HG03439 (cell line): ENCODE data around the gene MAP3K8.
"Not testable (repeated sequence)": the region's sequence is repeated elsewhere in the genome, so short reads cannot be mapped to it uniquely, and the experiment has no call there.

Experiments used
- ATAC-seq: cut with Tn5 transposase; IDR thresholded peaks from one replicate; pipeline ENCODE4 v1.9.1; 2021; ENCODE audit warnings: mild to moderate bottlenecking, moderate library complexity; ENCODE audit not compliant: unreplicated experiment

The MAP3K8 gene

GRCh38 chr10:30422981-30423654 is 10.9 kb upstream of the MAP3K8 start:
- ATAC-seq, result no peak

- ATAC-seq, result not testable (repeated sequence)
These were observed 10.2 kb upstream of the MAP3K8 start for GRCh38 chr10:30423655-30424275.

- ATAC-seq, result no peak
These were observed 8.5 kb upstream of the MAP3K8 start for GRCh38 chr10:30425336-30426075.

GRCh38 chr10:30430544-30431298 is 3.3 kb upstream of the MAP3K8 start:
- no peak for ATAC-seq

GRCh38 chr10:30431435-30431911 is 2.5 kb upstream of the MAP3K8 start:
- ATAC-seq, result no peak

- peak; percentile 6 for ATAC-seq
These were observed 1.2 kb upstream of the MAP3K8 start for GRCh38 chr10:30432622-30433305.

GRCh38 chr10:30433306-30433729 is 666 bp upstream of the MAP3K8 start:
- ATAC-seq, result peak; percentile 20

GRCh38 chr10:30434273-30435072 is 489 bp downstream of the MAP3K8 start:
- peak; percentile 39 for ATAC-seq

GRCh38 chr10:30435073-30435422 is 1.1 kb downstream of the MAP3K8 start:
- ATAC-seq, result no peak

GRCh38 chr10:30435499-30436167 is 1.6 kb downstream of the MAP3K8 start:
- not testable (repeated sequence) for ATAC-seq

GRCh38 chr10:30436191-30436611 is 2.2 kb downstream of the MAP3K8 start:
- ATAC-seq, result no peak

- ATAC-seq, result no peak
These were observed 2.7 kb downstream of the MAP3K8 start for GRCh38 chr10:30436671-30437030.

GRCh38 chr10:30437031-30437841 is 3.3 kb downstream of the MAP3K8 start:
- ATAC-seq, result no peak

- ATAC-seq, result no peak
These were observed 4.3 kb downstream of the MAP3K8 start for GRCh38 chr10:30438021-30438850.

GRCh38 chr10:30439931-30440330 is 5.9 kb downstream of the MAP3K8 start:
- no peak for ATAC-seq

GRCh38 chr10:30442019-30442606 is 8.1 kb downstream of the MAP3K8 start:
- ATAC-seq, result no peak

- no peak for ATAC-seq
These were observed 9.1 kb downstream of the MAP3K8 start for GRCh38 chr10:30443049-30443448.
